HG03460 (cell line): Measurements from ENCODE around the gene MIP.
"Not testable (repeated sequence)": the region's sequence is repeated elsewhere in the genome, so short reads cannot be mapped to it uniquely, and the experiment has no call there.

Experiments used
- ATAC-seq: cut with Tn5 transposase; IDR thresholded peaks from one replicate; pipeline ENCODE4 v1.9.1; 2021; ENCODE audit not compliant: unreplicated experiment

Gene MIP

DNA sequence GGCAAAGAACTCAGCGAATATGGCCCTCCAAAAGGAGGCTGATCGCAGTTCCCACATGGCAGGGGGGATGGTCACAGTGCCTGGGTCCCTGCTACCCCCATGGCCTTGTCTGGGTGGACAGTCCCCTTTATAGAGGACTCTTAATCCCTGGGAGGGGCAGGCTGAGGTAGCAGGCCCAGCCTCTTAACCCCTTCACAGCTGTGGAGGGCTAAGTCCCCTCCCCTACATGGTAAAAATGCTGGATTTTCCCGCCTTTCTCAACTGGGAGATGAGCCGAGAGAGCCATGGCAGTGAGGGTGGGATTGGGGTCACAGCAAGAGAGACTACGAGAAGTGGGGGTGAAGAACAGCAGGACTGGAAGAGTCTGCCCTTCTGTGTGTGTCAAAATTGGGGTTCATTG, at the start of gene MIP:
Gene MIP, minus strand, starts transcription at position 101 of the 400 bp plus-strand sequence. Its CDS starts 44 bp downstream, at position 57.
- no peak for ATAC-seq

DNA sequence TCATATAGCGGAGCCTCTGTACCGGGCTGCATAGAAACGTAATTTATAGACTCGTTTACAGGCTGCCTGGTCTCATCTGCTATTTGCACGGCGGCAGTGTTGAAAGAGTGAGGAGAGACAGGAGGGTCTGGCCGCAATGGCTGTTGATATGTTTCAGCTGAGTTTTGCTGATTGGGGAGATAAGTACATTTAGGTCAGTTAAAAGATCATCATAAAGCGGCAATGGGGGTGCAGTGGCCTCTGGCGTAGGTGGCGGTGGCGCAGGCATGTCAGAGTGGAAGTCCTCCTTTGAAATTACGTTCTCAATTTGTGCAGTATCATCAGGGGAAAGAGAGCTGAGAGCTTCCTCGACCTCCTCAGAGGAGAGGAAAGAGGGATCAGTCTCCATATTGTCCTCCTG, 45.4 kb upstream of the MIP start:
- not testable (repeated sequence) for ATAC-seq

- not testable (repeated sequence) for ATAC-seq
Measured at GRCh38 chr12:56499452-56499851, 45.0 kb upstream of the MIP start.

GRCh38 chr12:56498126-56498902, 43.9 kb upstream of the MIP start:
- not testable (repeated sequence) for ATAC-seq

GRCh38 chr12:56496704-56497103, 42.2 kb upstream of the MIP start:
- ATAC-seq: not testable (repeated sequence)

DNA sequence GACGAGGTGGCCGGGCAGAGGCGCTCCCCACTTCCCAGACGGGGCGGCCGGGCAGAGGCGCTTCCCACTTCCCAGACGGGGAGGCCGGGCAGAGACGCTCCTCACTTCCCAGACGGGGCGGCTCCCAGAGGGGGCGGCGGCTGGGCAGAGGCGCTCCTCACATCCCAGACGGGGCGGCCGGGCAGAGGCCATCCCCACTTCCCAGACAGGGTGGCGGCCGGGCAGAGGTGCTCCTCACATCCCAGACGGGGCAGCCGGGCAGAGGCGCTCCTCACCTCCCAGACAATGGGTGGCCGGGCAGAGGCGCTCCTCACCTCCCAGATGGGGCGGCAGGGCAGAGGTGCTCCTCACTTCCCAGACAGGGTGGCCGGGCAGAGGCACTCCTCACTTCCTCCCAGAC, 40.0 kb upstream of the MIP start:
- ATAC-seq: not testable (repeated sequence)

GRCh38 chr12:56494106-56494415, 39.6 kb upstream of the MIP start:
- not testable (repeated sequence) for ATAC-seq

- ATAC-seq: not testable (repeated sequence)
Measured at GRCh38 chr12:56493409-56494105, 39.1 kb upstream of the MIP start.

DNA sequence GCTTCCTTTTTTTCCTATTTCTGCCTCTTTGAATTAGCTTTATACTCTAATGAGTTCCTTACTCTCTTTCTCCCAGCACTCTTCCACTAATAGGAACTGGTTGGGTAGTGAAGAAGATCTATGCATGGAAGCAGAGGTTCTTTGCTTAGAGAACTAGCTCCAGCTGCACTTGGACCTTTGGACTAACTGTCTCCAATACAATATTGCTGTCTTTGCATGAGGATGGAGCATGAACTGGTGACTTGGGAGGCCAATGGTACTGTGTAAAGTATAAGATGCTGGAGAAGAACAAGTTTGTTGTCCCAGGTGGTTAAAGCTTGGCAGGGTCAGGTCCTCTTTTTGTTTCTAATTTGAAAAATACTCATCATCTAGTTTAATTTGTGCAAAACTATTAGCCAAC, 35.9 kb upstream of the MIP start:
- ATAC-seq: no peak

DNA sequence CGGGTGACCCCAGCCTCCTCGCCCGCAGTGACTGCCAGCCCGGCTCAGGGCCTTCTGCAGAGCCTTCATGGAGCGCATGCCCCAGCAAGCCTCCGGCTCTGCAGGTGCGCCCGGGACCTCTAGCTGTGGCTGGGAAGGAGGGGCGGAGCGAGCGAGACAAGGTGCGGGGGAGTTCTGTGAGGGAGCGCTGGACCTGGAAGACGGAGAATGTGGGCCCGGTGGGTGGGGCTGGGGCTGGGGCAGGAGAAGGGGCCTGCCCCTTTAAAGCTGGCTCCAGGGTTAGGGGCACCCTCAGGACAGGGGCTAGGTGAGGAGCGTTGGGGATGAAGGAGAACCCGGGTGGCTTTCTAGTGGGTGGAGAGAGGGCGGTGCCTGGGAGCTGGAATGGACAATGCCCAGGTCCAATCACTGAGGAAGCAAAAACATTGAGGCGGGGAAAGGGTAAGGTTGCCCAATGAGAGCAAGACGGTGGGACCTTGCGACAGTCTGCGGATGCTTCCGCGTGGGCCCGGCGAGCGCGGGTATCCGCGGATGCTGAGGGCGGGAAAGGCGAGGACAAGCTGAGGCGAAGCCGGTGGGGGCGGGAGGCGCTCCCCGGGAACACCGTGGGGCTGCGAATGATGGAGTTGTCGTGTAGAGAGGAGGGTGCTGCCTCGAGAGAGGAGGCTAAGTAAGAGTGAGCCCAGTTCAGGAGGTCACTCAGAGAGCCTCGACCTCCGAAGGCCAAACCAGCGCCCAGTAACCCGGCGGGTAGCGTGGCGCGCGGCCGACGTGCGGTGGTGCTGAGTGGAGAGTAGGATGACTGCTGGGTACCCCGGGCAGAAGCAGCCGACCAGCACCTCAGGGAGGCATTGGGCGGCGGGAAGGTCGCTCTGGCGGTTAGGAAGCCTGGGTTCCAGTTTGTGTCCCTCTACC, 33.8 kb upstream of the MIP start, which contains the start of gene GLS2:
Gene GLS2, minus strand, starts transcription at position 121 of the 915 bp plus-strand sequence. Its CDS starts 43 bp downstream, at position 78.
- ATAC-seq: peak; percentile 92

DNA sequence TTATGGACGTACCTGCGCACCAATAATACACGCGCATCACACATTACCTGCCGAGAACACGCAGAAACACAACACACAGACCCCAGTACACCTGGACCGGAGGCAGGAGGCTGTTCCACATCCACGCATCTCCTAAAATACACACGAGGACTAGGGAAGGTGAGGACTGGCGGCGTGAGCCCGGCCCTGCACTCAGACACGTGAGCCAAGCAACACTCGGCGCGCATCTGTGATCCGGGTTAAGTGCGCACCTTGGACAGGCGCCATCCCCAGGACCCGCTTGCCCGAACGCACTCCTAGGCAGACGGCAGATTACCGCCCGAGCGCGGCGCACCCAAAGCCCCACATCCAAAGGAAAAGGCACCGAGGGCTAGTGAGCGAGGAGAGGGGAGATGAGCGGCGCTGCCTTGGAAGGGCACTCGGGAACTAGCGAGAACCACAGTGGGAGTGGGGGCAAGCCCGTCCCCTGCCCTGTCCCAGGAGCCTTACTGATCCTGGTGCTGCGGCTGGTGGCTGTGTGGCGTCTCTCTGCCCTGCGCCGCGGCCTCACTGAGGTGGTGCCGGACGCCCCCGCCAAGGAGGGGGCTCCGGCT, 33.1 kb upstream of the MIP start:
- ATAC-seq: peak; percentile 29

DNA sequence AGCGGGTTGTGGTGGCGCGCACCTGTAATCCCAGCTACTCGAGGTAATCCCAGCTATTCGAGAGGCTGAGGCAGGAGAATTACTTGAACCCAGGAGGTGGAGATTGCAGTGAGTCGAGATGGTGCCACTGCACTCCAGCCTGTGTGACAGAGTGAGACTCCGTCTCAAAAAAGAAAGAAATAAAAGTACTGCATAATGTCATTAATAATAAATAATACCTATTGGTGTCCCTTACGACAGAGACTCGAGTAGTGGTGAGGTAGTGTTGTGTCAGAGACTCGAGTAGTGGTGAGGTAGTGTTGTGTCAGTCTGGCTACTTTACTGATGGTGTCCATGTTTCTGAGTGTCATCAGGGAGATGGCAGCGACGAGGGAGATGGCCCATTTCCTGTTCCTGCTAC, 32.2 kb upstream of the MIP start:
- no peak for ATAC-seq

- ATAC-seq: no peak
Measured at GRCh38 chr12:56484566-56484965, 30.1 kb upstream of the MIP start.

GRCh38 chr12:56479625-56480024, 25.2 kb upstream of the MIP start:
- ATAC-seq: no peak

DNA sequence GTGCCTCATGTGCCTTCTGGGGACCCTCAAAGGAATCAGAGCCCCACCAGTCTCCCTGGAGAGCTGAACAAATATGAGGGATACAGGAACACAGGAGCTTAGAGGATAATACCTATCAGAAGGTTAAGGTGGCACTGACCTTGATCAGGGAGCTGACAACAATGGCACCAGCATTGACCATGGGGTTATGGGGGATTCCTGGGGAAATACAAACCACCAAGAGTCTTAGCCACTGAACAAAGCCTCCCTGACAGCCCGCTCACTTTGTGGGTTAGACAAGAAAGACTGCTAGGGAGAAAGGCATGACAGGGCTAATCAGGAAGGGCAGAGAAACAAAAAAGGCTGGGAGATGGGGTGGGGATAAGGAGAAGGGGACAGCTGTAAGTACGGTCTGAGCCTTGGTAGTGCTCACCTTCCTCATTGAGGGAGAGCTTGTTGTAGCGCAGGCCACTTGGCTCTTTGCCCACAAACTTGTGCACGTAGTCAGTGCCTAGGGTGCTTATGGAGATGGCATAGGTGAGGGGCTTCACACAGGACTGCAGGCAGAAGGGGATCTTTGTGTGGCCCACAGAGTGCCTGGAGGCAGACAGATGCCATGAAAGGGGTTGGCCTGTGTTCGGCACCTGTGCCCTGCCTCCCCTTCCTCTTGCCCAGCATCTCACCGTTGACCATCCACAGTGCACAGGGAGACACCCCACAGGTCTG, 23.2 kb upstream of the MIP start:
- ATAC-seq: no peak

DNA sequence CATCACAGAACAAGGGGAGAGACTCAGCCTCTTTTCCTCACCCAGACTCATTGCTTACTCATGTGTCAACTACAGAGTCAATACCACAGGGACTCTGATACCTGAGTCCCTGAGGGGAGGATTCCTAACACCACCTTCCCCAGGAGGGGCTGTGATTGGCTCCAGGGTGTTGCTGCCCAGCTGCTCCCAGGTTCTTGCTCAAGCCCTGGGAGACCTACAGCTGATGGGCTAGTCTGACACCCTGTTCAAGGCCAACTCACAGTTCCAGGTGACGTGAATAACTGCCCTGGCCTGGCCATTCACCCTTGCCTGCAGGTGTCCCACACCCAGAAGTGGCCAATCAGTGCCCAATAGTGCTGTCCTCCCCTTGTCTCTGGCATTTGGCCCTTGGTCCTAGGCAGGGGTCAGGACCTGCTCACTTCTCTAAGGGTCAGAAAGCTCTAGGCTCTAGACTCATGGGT, 22.5 kb upstream of the MIP start:
- ATAC-seq: no peak

GRCh38 chr12:56476143-56476542, 21.7 kb upstream of the MIP start:
- ATAC-seq: no peak

- ATAC-seq: no peak
Measured at GRCh38 chr12:56474389-56474788, 19.9 kb upstream of the MIP start.

DNA sequence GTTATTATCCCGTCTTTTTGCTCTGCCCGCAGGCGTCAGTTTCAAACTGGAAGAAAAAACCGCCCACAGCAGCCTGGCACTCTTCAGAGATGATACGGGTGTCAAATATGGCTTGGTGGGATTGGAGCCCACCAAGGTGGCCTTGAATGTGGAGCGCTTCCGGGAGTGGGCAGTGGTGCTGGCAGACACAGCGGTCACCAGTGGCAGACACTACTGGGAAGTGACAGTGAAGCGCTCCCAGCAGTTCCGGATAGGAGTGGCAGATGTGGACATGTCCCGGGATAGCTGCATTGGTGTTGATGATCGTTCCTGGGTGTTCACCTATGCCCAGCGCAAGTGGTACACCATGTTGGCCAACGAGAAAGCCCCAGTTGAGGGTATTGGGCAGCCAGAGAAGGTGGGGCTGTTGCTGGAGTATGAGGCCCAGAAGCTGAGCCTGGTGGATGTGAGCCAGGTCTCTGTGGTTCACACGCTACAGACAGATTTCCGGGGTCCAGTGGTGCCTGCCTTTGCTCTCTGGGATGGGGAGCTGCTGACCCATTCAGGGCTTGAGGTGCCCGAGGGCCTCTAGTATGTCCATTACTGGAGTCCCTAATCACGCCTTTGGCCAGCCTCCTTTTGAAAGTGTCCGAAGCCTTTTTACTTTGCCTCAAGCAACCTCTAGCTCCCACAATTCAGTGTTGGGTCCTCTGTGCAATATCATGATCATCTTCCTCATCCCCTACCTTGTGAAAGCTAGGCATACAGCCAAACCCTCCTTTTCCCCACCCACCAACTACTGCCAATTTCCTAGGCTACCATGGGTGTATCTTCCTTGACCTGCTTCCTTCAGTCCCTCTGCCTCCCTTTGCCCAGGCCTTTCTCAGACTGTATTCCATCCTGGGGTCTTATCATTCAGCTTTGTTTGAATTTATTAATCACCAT, 14.8 kb upstream of the MIP start:
- no peak for ATAC-seq
